CD4-positive, alpha-beta T cell treated with Interleukin-21 for 1 hour (primary cell): ENCODE measurements around the gene TMC6.
"Not testable (repeated sequence)": the region's sequence is repeated elsewhere in the genome, so short reads cannot be mapped to it uniquely, and the experiment has no call there.

Experiments
- DNase-seq: peaks from one replicate; pipeline ENCODE4 v3.0.0-alpha.2; 2020

Gene TMC6

DNA sequence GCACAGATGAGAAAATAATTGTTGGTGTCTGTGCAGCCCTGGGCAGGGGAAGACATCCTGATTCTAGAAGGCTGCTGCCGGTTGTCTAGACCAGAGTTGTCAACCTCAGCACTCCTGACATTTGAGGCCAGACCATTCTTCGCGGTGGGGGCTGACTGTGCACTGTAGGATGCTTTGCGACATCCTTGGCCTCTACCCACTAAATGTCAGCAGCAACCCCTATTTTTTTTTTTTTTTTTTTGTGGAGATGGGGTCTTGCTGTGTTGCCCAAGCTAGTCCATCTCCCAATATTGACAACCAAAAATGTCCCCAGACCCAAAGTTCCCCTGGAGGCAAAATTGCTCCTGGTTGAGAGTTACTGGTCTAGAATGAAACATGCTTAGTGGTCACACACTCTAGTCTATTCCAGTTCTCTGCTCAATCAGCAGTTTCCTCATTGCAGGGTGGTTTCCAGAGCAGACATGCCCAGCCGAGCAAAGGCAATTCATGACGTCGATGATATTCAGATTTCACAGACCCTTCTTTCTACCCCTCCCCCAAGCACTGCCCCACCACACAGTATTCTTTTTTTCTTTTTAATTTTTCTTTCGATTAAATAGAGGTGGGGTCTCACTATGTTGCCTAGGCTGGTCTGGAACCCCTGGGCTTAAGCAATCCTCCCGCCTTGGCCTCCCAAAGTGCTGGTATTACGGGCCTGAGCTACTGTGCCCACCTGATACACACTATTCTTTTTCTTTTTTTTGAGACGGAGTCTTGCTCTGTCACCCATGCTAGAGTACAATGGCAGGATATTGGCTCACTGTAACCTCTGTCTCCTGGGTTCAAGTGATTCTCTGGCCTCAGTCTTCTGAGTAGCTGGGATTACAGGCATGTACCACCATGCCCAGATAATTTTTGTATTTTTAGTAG, 26.6 kb upstream of the TMC6 start:
- DNase-seq: no peak

DNA sequence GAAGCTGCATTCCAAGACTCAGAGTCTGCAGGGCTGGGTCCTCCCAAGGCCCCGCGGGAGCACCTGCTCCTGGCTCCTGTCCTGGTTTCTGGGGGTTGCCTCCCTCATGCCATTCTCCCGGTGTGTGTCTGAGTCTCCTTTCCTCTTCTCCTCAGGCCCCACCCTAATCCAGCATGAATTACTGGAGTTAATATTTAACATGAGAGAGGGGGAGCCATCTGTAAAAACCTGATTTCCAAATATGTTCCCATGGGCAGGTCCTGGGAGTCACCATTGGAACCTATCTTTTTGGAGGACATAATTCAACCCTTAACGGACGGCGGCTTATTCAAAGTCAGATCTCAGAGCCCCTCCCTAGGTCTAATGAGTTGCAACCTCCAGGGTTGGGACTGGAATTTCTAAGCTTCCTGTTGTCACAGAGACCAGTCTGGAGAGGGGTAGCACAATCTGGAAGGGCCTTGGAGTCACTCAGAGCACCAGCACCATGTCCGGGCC, 23.0 kb upstream of the TMC6 start:
- DNase-seq: no peak

DNA sequence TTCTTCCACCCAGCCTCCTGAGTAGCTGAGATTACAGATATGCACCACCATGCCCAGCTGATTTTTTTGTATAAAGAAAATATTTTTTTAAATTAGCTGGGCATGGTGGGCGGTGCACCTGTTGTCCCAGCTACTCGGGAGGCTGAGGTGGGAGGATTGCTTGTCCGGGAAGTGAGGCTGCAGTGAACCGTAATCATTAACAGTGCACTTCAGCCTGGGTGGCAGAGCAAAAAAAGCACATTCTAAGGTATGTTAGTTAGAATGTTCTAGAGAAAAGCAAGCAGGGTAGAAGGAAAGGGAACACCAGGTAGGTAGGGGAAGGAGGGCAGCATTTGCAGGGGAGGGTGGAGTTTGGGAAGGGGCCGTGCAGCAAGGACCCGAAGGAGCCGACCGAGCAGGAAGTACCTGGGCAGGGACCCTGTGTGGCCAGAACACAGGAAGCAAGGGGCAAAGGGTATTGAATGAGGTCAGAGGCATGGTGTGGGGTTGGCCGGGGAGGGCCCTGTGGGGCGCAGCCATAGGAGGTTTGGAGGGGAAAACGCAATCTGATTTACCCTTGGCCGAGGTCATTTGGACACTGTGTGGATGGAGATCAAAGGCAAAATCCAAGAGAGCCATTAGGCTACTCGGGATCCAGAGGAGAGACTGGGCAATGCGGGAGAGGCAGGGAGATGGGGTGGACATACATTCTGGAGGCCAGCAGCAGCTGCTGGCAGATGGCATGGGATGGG, 19.9 kb upstream of the TMC6 start:
- no peak for DNase-seq

DNA sequence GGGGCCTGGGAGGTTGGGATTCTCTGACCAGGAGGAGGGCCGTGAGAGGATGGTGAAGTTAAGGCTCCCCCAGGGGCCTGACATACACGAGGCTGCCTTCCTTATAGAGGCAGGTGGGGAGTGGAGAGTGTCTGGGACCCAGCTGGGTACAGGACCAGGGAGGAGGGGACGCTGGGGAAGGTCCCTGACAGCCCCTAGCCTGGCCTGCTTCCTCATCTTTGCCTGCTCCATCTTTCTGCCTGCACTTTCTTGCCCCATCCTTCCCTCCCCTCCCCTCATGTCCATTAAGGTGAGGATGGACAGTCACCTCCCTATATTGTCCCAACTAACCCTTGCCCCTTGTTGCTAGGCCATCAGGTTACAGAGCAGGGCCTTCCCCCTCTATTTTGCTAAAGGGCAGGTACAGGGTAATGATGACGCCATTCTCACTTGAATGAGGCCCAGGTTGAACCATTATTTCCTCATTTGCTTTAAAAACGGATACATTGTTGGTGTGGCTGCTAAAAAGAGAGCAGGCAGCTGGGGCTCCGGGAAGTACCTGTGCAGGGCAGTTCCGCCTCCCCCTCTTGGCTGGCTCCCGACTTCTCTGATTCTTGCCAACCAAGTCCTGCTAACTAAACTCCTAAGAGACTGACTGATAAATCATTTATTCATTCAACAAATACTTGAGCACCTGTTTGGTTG, 18.9 kb upstream of the TMC6 start:
- DNase-seq: no peak

DNA sequence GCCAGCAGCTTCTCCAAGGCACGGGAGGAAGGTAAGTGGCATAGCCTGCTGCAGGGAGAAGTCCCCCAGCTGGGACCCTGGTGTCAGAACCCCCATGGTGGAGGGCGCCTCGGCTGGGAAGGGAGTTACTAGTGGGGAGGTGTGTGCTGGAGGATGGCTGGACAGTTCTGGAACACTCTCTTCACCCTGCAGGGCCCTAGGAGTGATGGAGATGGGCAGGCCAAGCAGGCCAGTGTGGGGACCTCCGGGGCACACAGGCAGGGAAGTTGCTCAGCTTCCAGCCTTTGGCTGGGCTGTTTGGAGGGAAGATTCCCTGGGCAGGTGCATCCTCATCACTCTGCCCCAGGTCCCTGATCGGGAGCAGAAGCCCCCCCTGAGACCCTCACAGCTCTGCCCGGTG, 18.3 kb upstream of the TMC6 start:
- DNase-seq: no peak

DNA sequence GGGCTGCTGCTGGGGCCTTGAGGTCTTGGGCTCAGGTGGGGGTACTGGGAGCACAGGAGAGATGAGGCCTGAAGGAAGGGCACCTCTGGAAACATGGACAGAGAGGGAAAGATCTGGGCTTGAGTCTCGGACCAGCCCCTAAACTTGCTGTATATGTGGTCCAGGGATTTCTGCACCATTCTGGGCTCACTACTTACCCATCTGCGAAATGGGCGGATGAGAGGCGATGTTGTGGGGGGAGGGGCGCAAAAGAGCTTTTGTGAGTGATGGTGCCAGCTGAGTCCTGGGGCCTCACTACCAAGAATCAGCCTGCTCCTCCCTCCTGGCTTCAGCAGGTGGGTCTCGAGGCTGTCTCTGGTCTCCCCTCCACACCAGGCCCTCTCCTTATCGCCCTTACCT, 17.9 kb upstream of the TMC6 start:
- DNase-seq: no peak

DNA sequence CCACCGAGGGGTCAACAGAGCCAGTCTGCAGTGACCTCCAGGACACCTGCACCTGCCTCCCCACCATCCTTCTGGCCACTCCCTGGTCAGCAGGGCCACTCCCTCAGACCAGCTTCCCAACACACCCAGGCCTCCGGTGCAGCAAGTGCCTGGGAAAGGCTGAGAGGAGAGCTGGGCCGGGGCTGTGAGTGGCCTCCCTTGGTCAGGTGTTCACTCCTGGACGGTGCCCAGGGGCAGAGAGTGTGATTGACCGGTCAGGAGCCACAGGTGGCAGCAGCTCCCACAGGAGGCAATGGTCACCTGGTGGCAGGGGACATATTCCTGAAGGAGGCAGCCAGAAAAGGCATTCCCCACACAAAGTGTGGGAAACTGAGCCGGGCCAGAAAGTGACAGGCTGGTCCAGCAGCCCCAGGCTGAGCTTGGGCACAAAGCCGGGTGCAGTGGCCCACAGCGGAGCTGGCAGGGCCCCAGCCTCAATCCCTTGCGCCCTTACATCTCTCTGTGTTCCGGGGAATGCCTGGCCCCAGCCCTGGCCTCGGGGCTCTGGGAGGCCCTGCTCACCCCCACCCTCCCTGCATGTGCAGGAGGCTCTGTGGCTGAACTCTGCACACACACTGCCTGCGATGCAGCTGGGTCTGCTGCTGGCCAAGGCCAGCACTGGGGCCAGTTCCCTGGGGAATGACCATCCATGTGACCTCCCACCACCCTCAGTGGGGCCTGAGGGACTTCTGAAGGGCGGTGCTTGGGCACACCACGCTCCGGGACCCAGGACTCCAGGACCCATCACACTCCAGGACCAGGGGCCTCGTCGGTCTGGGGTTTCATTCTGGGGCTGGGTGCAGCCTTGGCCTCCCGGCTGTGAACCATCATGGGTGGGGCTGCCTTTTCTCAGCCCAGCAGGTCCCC, 16.4 kb upstream of the TMC6 start:
- no peak for DNase-seq

DNA sequence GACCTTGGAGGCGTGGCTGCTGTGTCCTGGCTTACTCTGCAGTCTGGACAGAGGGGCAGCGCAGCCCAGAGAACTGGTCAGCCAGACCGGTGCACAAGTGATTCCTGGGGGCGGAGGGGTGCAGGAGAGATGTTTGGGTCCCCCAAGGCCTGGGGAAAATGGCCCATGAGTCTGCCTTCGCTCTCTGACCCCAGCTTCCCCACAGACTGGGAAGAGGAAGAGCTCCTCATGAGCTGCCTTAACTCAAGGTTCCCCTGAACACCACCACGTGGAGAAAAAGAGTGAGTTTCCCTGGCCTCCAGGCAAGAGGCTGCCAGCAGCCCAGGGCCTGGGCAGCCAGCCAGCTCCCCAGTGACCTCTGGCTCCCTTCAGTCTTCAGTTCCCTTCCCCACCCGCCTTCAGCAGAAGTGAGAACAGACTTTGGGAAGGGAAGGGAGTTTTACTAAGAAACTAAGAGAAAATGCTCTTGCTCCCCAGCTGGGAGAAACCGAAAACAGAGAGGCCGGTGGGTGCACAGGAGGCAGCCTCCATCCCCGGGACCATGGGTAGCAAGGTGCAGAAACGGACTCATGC, 15.7 kb upstream of the TMC6 start:
- peak; percentile 33 for DNase-seq

DNA sequence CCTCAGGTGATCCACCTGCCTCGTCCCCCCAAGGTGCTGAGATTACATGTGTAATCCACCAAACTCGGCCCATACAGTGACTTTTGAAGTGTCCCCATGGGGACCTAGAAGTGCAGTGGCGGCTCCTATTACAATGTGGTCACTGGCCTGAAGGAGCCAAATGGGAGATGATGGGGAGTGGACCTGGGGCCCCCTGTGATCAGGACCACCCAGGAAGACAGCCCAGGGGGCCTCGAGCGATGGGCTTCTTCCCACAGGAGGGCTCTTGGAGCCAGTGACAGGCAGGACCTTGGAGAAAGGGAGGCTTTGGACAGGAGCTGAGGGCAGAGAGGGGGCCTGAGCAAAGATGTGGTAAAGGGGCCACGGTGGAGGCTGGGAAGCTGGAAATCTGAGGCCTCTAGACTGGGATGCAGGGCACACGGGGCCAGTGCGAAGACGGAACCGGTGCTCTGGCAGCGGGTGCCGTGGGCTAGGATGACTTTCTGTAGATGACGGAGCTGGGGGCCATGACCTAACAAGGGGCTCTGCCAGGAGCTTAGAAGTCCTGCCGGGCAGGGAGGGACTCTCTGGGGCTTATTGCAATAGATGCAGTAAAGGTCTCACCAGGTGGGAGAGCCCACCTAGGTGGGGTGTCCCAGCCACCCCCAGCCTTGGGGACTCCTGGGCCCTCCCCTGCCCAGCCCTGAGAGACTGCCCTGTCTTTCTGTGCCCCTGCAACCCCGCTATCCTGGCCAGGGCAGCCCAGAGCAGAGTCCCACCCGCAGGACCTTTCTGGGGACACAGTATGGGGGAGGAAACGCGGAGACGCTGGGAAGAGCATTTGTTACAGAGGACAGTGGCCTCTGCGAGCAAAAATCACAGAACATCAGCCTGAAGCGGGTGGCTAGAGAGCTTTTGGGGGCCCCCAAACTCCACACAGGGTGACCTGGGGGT, 14.9 kb upstream of the TMC6 start:
- no peak for DNase-seq

DNA sequence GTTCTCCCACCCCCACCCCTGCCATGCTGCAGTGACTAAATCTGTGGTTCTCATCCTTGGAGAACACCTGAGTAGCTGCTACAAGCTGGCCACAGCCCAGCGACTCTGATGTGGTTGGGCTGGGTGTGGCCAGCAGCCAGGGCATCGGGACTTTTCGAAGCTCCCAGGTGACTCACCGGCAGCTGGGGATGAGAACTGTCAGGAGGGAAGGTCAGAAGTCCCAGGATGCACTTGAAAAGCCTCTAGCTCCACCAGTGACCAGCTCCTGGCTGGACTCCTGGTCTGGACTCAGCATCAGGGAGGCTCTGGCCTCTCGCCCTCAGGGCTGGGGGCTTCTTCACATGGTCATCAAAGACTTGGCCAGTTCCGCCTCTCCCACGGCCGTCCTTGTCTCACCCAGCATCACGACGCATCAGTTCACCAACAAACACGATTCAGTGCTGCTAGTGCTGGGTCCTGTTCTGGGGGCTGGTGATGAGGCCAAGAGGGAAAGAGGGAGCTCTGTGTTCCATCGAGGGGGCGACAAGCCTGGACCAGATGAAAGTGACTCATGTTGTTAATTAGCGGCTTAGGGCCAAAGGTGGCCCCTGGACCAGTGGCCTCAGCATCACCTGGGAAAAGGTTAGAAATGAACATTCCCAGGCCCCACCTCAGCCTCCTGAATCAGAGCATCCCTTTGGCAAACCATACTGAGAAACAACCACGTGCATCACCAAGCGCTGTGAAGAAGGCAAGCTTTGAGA, 13.7 kb upstream of the TMC6 start:
- no peak for DNase-seq

DNA sequence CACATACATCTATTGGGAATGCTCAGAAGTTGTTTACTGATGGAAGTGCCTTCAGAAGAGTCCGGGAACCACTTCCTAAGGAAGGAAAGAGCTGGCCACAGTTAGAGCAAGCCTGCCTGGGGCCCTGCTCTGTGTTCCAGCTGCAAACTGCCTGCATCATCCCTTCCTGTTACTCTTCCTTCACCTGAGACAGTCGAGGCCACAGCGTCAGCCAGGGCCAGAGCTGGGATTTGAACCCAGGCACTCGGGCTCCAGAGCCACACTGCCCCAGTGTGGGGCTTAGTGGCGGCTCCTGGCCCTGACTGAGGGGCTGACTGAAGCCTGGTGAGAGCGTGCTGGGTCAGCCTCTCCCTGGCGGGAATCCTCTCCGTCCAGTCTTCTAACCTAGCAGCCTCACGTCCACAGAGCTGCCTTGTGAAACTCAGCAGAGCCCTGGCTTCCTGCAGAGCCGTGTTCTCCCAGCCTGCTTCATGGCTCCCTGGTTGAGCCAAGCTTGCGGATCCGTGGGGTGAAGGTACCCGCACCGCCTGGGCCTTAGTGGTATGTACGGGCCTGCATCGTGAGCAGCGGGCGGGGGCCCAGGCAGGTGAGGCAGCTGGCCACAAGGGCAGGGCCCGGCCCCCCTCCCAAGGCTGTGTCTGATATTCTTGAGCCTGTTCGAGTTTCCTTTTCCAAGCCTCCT, 13.0 kb upstream of the TMC6 start:
- no peak for DNase-seq

DNA sequence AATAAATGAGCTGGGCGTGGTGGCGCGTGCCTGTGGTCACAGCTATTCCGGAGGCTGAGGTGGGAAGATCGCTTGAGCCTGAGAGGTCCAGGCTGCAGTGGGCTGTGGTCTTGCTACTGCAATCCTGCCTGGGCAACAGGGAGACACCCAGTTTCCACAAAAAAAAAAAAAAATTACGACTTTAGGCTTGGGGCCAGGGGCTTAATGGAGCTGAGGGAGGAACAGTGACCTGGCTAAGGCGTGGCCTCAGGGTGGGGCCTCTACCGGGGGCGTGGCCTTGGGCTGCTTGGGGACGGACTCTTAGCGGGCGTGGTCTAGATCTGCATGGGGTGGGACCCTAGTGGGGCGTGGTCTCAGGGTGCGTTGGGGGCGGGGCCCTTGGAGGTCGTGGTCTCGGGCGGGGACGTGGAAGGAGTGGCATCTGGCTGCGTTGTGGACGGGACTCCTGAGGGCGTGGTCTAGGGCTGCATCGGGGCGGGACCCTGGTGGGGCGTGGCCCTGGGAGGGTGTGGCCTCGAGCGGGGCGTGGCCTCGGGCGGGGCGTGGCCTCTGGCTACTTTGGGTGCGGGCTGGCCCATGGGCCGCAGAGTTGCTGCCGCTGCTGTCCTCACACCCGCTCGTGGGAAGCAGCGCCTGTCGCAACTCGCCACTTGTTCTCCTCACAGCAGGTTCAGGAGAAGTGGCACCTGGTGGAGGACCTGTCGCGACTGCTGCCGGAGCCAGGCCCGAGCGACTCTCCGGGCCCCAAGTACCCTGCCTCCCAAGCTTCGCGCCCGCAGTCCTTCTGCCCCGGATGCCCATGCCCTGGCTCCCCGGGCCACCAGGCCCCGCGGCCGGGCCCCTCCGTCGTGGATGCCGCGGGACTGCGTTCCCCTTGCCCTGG, 11.9 kb upstream of the TMC6 start:
- DNase-seq: peak; percentile 97

DNA sequence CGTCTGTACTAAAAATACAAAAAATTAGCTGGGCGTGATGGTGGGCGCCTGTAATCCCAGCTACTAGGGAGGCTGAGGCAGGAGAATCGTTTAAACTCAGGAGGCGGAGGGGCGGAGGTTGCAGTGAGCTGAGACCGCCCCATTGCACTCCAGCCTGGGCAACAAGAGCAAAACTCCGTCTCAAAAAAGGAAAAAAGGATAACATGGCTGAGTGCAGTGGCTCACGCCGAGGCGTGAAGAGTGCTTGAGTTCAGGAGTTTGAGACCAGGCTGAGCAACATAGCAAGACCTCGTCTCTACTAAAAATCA, 11.3 kb upstream of the TMC6 start:
- DNase-seq: not testable (repeated sequence)

DNA sequence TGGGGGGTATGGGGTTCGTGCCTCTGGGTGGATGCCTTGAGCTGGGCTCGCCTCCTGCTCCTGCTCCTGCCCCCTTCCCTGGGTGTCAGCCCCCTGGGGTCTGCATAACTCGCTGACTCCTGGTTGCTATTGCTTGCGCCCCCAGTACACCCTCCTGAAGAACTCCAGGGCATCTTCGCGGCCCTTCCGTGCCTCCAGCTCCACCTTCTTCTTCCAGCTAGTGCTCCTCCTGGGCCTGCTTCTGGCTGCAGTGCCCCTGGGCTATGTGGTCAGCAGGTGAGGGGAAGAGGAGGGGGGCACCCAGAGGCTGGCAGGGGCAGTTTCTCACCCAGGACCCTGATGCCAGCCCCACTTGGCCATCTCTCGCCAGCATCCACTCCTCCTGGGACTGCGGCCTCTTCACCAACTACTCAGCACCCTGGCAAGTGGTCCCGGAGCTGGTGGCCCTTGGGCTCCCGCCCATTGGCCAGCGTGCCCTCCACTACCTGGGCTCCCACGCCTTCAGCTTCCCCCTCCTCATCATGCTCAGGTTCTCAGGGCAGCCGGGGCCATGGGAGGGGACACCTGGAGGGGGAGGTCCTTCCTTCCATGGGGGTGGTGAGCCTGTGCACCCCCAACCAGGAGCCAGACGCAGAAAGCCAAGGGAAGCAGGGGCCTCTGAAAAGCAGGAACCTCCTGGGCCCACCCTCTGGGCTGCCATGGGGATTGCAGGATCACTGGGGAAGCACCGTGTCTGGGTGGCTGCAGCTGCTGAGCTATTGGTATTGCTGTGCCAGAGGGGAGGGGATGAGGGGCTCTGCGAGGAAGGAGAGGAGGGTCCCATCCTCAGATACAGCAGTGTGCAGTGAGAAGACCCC, 9.9 kb upstream of the TMC6 start:
- no peak for DNase-seq

DNA sequence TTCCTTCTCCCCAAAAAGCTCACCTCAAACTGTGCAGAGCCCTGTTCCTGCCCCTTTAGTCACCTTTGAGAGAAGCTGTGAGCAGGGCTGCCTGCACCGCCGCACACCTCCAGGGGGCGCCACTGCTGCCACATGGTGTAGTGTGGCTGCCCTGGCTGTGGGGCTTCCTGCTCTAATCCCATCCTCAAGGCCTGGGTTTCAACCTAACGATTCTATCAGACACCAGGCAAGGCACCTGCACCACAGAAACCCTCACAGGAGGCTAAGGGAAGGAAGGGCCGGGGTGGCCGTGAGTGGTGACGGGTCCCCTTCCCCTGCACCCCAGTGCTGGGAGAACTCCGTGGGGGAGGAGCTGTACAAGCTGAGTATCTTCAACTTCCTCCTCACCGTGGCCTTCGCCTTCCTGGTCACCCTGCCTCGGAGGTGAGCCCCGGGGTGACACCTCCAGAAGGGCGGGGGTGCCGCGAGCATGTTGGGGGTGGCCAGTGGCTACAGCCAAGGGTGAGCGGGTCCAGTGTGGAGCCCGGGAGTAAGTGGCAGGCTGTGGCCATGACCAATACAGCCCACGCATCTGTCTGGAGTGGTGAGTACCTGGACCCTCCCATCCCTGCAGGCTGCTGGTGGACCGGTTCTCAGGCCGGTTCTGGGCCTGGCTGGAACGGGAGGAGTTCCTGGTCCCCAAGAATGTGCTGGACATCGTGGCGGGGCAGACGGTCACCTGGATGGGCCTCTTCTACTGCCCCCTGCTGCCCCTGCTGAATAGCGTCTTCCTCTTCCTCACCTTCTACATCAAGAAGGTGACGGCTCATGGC, 9.0 kb upstream of the TMC6 start:
- DNase-seq: no peak

DNA sequence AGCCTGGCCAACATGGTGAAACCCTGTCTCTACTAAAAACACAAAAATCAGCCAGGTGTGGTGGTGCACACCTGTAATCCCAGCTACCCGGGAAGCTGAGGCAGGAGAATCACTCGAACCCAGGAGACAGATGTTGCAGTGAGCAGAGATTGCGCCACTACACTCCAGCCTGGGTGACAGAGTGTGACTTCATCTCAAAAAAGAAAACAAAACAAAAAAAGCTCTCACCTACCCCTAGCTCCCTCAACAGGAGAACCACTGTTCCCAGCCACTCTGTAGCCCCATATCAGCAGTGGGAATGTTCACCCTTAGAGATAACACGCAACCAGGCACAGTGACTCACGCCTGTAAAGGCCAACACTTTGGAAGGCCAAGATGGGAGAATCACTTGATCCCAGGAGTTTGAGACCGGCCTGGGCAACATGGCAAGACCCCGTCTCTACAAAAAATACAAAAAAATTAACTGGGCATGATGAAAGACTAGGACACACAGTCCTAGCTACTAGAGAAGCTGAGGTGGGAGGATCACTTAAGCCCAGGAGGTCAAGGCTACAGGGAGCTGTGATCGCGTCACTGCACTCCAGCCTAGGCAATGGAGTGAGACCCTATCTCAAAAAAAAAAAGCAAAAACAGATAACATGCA, 7.4 kb upstream of the TMC6 start:
- DNase-seq: no peak
